NB4 (cell line): ENCODE data around the gene CNTN5.

Source experiments
- DNase-seq: peaks from one replicate; pipeline ENCODE4 v3.0.0; 2010; ENCODE audit warnings: low read depth
- H3K4me3 ChIP-seq: one replicate; pipeline ENCODE4 v1.5.1; 2011; ENCODE audit warnings: mild to moderate bottlenecking, low read depth, low read length, moderate library complexity
- MYC ChIP-seq: IDR thresholded peaks from 2 replicates; pipeline ENCODE4 v1.6.1; 2011; ENCODE audit warnings: low read depth, low read length
- POLR2A ChIP-seq: IDR thresholded peaks from 2 replicates; pipeline ENCODE4 v1.6.1; 2011; ENCODE audit warnings: mild to moderate bottlenecking; ENCODE audit not compliant: insufficient read length; ENCODE audit errors: extremely low read depth
- TF ChIP-seq, protein P1 (sequence below): IDR thresholded peaks from 2 replicates; pipeline ENCODE4 v1.6.1; 2011; ENCODE audit warnings: low read depth, low read length
- TF ChIP-seq, protein P2 (sequence below): IDR thresholded peaks from one replicate; pipeline ENCODE4 v1.5.1; 2012; ENCODE audit warnings: low read depth, low read length

The CNTN5 gene

DNA sequence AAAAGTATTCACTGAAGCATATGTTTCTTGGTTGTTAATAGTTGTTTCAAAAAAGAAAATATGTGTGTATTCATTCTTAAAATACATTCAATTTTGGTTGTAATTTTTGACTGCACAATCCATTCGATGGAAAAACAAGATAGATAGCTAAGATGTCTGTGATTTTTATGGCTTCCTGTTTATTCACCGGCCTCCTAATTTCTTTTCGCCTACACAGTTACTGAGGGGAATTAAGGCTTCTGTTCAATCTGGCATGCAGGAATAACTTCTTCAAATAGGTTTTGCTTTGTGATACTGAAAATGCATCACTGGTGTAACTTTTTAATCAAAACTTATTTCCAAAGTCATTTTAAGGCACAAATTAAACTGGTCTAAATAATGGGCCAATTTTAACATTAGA lies 1375.5 kb downstream of the CNTN5 start:
- no peak for DNase-seq
- TF ChIP-seq, protein P1, sequence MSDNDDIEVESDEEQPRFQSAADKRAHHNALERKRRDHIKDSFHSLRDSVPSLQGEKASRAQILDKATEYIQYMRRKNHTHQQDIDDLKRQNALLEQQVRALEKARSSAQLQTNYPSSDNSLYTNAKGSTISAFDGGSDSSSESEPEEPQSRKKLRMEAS: no peak
- TF ChIP-seq POLR2A (no peak), MYC (no peak)
- TF ChIP-seq, protein P2, sequence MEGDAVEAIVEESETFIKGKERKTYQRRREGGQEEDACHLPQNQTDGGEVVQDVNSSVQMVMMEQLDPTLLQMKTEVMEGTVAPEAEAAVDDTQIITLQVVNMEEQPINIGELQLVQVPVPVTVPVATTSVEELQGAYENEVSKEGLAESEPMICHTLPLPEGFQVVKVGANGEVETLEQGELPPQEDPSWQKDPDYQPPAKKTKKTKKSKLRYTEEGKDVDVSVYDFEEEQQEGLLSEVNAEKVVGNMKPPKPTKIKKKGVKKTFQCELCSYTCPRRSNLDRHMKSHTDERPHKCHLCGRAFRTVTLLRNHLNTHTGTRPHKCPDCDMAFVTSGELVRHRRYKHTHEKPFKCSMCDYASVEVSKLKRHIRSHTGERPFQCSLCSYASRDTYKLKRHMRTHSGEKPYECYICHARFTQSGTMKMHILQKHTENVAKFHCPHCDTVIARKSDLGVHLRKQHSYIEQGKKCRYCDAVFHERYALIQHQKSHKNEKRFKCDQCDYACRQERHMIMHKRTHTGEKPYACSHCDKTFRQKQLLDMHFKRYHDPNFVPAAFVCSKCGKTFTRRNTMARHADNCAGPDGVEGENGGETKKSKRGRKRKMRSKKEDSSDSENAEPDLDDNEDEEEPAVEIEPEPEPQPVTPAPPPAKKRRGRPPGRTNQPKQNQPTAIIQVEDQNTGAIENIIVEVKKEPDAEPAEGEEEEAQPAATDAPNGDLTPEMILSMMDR: no peak
- no peak overlapping the region for H3K4me3 ChIP-seq

DNA sequence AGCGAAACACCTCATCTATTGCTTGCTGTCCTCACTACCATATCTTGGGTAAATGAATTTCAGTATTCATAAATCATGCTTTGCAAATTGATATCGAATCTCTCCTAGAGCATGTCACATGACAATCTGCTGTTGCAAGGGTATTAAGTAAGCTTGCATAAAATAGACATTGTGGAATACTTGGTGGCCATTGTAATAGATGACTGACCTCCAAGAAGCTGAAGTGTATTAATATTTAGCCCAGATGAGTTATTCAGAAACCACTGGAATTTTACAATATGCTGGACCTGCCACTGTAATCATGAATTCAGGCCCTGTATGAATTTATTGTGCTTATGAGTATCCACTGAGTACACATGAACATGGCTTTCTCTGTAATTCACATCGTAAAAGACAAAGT lies 1376.7 kb downstream of the CNTN5 start:
- DNase-seq: no peak
- TF ChIP-seq, protein P2: no peak
- H3K4me3 ChIP-seq: no peak overlapping the region

DNA sequence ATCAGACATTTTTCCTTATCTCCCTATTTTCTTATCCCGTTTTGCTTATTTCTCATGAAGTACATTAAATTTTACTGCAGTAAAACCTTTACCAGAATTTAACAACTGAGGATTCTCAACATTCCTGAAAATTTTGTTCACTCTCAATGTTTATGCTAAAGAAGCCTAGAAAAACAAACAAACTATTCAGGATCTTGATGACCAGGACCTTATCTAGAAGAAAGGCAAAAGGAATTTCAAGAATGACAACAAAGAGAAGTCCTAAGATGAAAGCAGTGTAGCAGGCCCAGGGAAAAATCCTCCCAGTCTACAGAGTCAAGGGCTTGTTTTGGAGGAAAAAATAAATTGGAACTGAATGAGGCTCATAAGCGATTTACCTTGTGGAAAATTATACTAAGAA lies 1383.1 kb downstream of the CNTN5 start:
- H3K4me3 ChIP-seq: no peak overlapping the region
- DNase-seq: no peak
- TF ChIP-seq, protein P1: no peak
- no peak for TF ChIP-seq POLR2A
- TF ChIP-seq, protein P2: no peak
- no peak for TF ChIP-seq MYC

DNA sequence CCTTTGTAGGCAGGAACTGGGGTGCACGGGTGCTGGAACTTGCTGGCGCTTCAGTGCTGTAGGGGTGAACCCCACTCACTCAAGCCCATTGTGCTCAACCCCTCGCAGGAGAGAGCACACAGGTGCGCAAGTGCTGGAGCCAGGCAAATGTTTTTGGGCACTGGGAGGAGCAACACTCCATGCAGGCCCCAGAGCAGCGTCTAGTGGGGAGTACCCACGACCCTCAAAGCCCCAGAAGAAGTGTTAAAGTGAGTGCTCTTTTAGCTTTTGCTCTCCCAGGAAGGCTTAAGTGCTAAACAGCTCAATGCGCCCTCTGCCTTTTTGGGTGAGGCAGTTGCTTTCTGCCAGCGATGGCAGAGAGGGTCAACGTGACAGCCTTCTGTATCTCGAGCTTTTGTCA lies 1384.2 kb downstream of the CNTN5 start:
- no peak for DNase-seq
- no peak overlapping the region for H3K4me3 ChIP-seq
- TF ChIP-seq, protein P2: no peak
- TF ChIP-seq, protein P1: no peak
- no peak for TF ChIP-seq MYC
- TF ChIP-seq POLR2A: no peak
